CD4-positive, alpha-beta T cell treated with Interleukin-12 subunit alpha and Interleukin-12 subunit beta, for 1 hour (primary cell): ENCODE results near the gene OR2M7.
"Not testable (repeated sequence)": the region's sequence is repeated elsewhere in the genome, so short reads cannot be mapped to it uniquely, and the experiment has no call there.

Source experiments
- DNase-seq: peaks from one replicate; pipeline ENCODE4 v3.0.0-alpha.2; 2020

The OR2M7 gene, protein sequence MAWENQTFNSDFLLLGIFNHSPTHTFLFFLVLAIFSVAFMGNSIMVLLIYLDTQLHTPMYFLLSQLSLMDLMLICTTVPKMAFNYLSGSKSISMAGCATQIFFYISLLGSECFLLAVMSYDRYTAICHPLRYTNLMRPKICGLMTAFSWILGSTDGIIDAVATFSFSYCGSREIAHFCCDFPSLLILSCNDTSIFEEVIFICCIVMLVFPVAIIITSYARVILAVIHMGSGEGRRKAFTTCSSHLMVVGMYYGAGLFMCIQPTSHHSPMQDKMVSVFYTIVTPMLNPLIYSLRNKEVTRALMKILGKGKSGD

DNA sequence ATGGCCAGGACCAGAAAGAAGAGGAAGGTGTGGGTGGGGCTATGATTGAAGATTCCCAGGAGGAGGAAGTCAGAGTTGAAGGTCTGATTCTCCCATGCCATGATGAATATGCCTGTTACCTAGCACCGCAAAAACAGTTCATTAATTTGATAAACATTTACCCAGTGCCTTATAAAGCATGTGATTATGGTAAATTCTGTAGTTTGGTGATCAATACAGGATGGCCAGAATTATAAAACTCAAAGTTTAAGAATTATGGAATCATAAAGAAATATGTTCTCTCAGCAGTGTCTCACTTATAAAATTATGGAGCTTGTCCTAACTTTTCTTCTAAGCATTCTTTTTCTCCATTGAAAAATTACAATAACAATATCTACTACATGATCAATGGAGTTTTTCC, at the start of gene OR2M7:
Gene OR2M7, minus strand, starts transcription at position 101 of the 400 bp plus-strand sequence. Its CDS starts 0 bp downstream, at position 101.
- no peak for DNase-seq

DNA sequence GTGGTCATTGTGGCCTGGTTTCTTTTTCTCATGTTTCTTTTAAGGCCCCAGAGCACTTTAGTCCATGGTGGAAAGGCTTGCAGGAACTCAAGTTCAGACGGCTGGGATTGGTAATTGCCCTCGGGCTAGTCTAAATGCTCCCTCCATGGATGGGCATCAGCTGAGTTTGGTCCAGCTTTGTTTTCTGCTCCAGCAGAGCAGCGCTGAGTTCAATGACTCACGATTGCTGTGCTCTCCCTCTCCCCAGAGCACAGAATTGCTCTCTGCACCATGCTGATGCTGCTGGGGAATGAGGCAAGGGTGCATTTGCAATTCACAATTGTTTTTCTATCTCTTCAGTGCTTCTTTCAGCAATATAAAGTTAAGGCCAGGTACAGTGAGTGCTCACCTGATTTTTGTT, 49.4 kb upstream of the OR2M7 start:
- no peak for DNase-seq

- DNase-seq = peak; percentile 1
Observed at GRCh38 chr1:248372394-248372793, 48.0 kb upstream of the OR2M7 start.

DNA sequence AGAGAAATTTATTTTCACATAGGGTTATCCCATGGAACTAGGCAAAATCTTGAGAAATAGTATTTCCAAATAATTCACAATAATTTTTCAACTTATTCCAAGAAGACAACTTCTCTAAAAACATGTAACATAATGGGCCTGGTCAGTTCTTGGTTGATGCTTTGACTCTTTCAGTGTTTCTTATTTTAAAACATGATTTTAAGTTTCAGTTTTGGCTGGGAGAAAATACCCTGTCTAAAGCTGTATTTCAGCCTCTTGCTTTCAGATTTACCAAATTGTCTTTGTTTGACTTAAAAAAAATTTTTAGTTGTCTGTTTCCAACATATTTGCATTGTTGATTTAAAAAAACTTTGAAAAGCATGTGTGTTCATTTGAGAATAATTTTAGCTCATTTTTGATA, 42.2 kb upstream of the OR2M7 start:
- no peak for DNase-seq

DNA sequence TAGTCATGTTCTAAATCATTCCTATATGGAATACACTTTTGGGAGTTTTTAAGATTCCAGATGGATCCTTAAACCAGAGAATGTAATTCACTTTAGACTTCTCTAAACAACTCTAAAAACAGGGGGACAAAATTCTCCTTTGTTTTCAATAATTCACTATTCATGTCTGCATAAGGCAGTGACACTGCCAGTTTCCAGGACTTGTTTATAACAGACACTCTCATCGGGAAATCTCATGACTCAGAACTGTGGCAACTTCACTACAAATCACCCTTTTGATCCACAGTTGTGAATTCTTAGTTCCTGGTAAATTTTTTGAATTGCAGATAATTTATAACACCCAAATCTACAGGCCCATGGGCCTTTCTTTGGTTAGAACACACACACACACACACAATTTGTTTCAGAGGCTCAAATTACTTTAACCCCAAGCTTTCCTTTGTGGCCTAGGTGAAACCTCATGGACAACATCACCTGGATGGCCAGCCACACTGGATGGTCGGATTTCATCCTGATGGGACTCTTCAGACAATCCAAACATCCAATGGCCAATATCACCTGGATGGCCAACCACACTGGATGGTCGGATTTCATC, 36.9 kb upstream of the OR2M7 start, which contains the start of gene OR2T4:
Gene OR2T4, plus strand, starts transcription at position 545 of the 595 bp plus-strand sequence. Its CDS starts 0 bp downstream, at position 545.
- DNase-seq = no peak

DNA sequence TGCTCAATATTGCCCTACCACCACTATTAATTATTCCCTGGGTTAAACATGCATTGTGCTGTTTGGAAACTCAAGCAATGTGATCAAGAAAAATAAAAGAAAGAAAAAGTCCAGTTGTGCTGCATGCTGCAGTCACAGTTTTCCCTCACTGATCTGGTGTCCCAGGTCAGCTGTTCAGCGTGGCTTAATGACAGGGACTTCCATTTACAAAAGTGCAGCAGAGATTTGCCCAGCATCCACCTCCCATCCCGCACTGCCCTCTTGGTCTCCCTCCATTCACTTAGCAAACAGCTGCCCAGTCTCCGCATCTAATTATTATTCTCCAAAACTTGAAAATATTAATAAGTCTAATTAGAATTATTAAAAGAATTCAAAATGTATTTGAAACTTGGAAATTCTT, 35.0 kb upstream of the OR2M7 start:
- DNase-seq = no peak

- DNase-seq = no peak
Observed at GRCh38 chr1:248348475-248348874, 24.1 kb upstream of the OR2M7 start, which contains the start of gene OR14C36. TSS of gene OR14C36 (plus strand) at chr1:248348775. CDS start at chr1:248348775, 0 bp downstream.

DNA sequence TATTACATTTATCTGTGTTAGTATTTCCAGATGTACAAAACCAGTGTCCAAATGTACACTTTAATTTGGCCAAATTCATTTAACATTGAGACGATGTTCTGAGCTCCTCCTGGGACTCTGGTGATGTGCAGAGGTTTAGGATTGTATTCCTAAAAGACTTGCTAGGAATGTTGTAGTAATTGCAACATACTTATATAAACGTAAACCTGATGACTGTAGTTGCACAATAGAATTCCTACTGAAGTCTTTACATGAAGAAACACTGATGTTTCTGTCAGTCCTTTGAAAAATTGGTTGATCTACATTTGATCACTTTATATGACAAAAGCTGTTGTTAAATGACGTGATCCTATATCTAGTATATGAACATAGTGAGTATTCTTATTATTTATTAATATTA, 19.1 kb upstream of the OR2M7 start:
- no peak for DNase-seq

DNA sequence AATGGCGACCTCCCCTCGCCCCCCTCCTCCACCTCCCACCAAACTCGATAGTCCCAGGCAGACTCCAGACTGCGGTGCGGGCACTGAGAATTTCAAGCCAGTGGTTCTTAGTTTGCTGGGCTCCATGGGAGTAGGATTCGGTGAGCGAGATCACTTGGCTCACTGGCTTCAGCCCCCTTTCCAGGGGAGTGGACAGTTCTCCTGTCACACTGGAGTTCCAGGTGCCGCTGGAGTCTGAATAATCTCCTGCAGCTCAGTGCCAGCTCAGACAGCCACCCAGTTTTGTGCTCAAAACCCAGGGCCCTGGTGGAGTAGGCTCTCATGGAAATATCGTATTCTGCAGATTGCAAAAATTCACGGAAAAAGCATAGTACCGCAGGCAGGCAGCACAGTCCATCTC, 7.6 kb downstream of the OR2M7 start:
- DNase-seq = no peak

GRCh38 chr1:248306740-248307139, 17.6 kb downstream of the OR2M7 start:
- DNase-seq = not testable (repeated sequence)

DNA sequence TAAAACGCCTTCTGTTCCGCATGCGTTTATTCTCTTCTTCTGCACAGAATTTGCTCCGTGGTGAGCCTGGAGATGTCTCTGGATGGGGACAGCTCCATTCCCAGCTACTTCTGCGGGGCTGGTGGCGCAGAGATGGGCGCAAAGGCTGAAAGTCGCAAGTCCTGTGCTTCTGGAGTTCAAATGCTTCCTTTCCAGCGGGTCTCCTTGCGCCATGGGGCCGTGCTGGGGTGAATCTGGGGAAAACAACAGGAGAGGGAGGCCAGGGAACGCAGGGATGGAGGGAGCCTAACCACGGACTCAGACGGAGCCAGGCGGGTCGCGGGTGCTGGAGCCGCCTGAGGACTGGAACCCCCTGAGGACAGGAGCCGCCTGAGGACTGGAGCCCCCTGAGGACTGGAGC, 18.3 kb downstream of the OR2M7 start:
- no peak for DNase-seq

DNA sequence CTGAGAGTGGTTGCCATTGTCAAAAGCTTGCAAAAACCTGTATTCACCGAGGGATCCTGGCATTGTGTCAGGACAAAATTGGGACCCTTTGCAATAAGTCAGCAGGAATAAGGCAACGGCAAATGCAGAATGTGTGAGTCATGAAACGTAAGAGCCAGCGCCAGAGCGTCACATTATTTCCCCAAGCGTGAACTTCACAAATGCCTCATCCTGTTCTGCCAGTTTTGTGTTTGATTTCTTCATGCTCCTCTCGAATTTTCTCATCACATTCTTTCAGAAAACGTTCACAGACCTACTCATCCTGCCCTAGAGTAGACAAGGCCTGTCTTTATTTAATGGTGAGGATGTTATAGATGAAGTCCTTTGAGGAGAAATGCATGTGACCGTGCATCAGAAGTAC, 18.7 kb downstream of the OR2M7 start:
- not testable (repeated sequence) for DNase-seq

GRCh38 chr1:248303324-248303723, 21.0 kb downstream of the OR2M7 start, which contains the start of gene OR2T12:
TSS of gene OR2T12 (minus strand) at chr1:248303424. CDS start at chr1:248295578, 7,846 bp downstream.
- no peak for DNase-seq

DNA sequence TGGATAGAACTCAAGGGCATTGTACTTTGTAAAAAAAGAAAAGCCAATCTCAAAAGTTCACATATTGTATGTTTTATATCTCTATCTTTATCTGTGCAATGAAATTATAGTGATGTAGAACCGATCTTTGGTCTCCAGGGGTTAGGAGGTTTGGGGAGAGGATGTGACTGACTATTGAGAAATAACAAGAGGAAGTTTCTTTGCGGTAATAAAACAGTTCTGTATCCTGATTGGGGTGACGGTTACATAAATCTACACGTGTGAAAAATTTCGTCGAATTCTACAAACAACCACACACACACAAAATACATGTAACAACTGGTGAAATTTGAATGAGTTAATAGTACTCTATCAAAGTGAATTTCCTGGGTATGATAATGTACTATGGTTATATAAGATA, 36.0 kb downstream of the OR2M7 start:
- DNase-seq = no peak

DNA sequence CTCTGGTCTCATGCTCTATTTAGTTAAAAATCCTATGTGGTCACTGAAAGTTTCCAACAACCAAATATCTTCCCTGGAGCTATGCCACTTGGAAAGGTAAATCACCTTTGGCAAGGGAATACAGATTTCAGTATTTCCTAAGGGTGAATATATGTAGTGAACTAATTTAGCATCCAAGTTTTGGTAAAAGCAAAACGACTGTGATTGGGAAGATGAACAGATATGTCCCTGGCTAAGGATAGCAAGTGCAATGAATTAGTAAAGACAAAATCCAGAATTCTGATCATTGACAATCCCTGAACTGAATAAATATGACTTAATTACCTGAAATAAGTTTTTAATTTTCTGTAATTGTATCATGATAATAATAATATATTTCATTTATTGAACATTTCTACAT, 46.5 kb downstream of the OR2M7 start, which contains the start of gene OR2T33:
Gene OR2T33, minus strand, starts transcription at position 101 of the 400 bp plus-strand sequence. CDS start 4,162 bp downstream, outside the sequence.
- DNase-seq = no peak
